ENCODE data around the gene FEM1B.

FEM1B gene

DNA sequence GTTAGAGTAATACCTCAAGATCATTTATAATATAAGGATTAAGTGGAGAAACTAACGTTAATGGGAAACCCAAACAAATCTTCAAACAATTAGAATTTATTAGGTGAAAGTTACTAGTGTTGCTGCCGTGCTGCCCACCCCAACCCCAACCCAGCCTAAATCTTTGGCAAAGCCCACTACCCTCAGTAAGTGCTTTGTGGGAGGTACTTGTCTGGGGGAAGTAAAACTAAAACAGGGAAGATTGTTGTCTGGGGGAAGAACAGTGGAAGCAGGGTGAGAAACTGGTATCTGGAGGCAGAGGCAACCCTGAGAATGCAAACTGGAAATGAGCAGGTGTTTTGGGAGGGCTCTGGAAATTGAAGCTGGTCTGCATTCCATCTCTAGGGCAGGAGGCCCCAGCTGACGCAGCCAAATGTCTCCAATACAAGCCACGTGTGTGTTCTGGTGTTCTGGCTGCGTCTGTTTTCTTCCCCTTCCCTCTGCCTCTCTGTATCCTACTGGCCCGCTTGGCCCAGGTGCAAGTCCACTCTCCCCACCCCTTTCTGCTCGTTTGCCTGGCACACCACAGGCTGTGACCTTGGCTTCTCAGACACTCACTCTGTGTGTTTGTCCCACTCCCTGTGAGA lies 32.7 kb downstream of the FEM1B start:
- no peak for DNase-seq

DNA sequence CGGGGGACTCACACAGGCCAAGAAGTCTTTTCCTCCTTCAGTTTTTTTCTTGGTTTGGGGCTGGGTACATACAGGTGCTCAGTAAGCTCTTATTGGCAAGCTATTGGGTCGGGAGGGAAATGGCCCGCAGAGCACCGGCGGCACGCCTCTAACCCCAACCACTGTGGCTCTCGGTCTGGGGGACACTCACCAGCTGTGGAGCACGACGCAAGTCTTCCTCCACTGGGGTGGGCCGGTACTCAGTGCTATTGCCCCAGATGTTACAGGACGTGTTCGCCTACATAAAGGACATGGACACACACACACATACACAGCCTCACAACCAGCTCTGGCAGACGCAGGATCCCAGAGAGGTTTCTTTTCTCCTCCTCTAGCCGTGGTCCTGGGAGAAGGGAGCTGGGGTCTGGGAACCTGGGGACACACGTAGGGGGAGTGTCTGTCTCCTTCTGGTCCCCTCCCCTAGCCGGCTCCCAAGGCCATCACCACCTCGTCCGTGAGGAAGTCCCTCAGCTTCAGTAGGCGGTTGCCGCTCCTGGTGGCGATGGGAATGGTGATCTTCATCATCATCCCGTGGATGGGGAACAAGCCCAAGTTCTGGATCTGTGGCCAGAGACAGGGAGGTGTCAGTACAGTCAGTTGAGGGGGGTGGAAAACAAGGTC lies 33.4 kb downstream of the FEM1B start:
- DNase-seq: no peak

DNA sequence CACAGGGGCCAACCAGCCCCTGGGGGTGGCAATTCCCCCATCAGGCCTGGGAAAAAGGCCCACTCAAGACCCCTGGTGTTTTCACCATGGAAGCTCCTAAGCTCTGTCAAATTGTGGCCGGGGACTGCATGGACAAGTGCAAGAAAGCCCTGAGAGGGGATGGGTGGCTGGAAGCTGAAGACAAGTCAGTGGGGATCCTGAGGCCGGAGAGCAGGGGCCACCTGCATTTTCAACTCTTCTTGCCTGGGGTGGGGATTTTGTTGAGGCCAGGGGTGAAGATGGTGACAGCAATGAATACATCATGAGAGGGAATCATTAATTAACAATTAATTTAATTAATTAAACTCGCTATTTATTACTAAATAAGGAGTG lies 33.9 kb downstream of the FEM1B start:
- DNase-seq: no peak

DNA sequence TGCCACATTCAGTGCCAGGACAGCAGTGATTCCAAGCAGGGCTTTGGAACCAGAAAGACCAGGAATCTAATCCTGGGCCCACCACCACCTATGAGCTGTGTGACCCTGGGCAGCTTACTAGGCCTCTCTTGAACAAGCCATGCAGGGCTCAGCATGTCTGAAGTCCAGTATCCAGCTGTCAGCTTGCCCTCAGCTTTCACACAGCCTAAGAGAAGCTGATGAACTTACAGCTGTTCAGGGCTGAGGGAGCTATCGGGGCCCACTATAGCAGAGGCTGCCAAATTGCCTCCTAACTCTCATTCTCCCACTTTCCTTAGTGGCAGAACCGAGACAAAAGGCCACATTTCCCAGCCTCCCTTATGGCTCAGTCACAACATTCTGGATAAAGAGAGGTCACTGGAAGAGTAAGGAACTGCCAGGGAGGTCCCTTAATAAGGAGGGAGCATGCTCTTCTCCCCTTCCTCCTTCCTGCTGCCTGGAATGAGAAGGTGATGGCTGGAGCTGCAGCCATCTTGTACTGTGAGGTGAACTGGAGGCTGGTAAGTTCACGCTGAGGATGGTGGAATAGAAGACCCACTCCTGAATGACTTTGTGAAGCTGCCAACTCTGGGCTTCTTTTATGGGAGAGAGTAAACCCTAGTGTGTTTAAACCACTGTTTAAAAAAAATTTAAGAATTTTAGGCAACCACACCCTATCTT lies 34.5 kb downstream of the FEM1B start:
- DNase-seq: no peak

DNA sequence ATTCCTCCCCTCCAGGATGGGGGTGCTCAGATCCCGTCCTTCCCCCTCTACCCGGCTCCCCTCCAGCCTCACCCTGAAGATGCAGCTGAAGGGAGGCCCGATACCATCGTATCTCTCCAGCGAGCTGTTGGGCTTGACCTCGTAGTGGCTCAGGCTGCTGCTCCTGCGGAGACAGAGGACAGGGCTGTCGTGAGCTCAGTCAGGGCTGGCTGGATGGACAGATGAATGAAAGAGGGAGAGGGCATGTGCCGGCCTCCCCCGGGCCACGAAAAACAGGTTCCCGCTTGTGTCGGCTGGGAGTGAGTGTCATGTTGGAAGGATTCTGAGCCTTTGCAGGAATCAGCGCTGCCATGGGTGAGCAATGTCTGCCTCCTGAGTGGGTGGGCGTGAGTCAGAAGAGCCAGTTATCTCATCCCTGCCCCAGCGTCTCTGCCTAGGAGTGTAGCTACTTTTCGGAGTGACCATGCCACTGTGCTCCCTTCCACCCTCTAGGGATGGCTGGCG lies 35.2 kb downstream of the FEM1B start:
- DNase-seq: peak; percentile 50

DNA sequence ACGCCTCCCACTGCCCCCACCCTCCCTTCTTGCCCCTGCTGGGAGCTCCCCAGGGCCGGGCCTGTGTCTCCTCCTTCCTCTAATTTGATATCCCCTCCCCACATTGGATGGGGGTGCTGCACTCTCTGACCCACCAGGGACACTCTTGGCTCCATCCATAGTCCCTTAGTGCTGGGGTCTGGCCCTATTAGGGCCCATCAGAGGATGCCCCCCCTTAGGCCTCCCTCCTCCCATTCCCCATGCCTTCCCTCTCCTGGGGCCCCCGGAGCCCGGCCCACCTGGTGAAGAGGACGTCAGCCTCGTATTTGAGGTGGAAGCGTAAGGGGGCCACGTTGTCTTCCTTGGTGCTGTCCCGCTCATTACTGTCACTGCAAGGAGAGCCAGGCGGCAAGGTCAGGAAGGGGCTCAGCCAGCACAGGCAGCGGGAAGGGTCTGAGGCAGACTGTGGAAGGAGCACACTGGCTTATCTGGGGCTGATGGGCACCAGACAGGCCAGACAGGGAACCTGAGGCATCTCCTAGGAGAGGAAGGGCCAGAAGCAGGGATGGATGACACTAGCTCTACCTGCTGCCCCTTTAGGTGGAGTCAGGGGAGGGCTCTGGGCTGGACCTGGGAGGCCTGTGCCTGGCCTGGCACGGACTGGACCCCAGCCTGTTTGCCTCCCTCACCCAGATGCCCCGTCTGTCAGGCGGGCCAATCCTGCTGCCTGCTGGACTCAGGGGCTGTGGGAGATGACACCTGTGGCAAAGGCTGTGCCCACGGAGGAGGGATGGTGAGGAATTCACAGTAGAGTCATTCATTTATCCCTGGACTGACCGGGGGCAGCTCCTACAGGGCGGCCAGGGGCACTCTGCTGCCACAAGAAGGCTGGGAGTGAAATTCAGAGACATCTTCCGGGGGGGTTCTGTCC lies 36.2 kb downstream of the FEM1B start:
- no peak for DNase-seq

DNA sequence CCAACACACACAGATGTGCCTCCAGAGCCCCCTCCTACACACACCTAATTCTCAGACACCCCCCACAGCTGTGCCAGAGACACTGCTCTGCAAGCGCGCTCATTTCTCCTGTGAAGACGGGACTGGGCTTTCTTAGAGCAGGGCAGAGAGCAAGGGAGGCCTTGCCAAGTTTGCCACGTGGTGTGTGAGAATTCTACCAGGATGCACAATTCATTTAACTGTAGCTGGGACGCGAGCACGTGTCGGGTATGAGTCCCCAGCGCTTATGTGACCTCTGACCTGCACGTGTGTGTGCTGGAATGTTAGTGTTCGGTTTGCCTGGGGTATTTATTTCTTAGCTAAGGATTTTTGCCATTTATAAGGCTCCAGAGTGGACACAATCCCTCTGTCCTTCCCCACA lies 37.0 kb downstream of the FEM1B start:
- no peak for DNase-seq

DNA sequence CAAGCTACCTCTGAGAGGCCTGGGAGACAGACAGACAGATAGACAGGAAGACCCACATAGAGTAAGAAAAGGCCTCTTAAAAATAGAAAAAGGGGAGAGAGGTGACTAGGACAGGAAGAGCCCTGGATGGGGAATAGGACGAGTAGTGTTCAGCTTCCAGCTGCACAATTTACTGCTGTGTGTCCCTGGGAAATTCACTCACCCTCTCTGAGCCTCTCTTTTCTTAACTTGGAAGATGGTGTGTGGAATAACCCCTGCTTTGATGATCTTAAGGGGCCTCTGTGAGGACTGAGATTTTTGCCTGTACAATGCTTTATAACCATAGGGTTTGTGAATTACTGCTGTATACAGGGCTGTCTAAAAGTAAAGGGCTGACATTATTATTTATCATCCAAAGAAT lies 37.5 kb downstream of the FEM1B start:
- no peak for DNase-seq

DNA sequence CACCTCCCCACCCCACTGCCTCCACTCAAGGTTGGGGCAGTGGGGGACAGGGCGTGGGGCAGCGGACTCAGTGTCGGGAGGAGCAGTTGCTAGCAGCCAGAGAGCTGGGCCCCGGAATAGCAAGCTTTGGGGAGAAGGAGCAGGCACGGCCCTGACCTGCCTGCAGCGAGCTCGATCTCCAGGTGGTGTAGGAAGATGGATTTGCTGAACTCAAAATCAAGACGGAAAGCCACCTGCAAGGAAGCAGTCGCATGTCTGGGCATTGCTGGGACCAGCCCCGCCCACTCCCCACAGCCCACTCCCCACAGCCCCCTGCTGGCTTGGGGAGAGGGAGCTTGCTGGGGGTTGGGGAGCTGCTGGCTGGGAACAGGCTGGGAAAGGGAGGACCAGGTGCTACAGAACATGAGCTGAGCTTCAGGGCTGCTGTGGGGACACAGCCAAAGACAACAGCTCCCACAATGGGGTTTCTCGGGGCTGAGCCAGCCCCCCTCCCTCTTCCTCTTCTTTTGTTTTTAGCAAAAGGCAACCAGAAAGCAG lies 38.0 kb downstream of the FEM1B start:
- DNase-seq: no peak

DNA sequence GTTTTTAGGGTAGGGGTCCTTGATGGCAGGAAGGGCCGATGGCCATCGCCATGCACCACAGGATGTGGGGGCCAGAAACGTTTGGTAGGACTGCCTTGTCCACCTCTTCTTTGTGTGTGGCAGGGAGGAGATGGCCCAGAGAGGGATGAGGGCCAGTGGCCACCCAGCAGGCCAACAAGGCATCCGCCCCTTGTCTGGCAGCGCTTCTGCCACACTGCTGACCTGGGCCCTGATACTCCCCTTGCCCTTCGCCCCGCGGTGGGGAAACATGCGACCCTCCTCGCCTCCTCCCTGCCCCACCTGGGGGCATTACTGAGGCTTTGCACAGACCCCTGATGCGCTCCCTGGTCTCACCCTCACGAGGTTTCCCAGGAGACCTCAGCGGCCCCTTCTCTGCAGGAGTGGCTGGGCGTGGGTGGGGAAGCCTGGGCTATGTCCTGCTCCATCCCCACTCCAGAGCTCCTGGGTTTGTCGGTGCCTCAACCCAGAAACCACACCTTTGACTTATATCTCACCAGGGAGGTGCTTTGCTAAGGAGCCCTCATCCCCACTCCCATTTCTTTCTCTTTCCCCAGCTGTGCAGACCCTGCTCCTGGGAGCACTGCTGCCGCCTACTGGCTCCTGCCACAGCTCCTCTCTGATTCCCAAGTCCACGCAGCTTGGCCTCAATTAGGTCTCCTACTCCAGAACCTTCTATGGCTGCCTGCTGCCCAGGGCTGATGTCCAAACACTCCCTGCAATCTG lies 38.7 kb downstream of the FEM1B start:
- DNase-seq: no peak

DNA sequence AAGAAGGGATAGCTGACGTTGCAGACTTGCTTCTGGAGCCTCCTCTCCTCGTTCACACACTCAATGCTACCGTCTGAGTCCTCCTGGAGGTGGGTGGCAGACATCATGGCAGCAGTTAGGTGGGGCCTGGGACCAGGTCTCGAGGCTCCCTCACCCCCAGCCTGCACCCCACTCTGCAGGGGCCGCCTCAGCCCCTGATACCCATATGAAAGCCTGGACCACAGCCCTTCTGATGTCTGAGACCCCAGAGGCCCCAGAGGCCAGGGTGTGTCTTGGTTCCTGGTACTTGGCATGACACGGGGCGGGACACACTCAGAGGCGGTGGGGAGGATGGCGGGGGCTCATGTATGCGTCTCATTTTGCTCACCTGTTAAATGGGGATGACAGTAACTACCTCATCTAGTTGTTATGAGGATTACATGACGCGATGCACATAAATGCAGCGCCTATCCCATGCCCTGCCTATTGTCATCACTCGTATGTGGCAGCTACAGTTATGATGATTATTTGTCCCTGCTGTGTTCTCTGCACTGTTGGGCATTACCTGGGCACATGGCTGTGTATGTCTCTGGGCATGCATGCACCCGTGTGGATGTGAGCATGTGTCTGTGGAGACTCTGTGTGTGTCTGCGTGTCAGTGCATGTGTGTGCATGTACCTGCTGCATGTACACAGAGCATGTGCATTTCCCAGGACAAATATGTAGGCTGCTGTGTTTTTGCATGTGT lies 39.9 kb downstream of the FEM1B start:
- no peak for DNase-seq

DNA sequence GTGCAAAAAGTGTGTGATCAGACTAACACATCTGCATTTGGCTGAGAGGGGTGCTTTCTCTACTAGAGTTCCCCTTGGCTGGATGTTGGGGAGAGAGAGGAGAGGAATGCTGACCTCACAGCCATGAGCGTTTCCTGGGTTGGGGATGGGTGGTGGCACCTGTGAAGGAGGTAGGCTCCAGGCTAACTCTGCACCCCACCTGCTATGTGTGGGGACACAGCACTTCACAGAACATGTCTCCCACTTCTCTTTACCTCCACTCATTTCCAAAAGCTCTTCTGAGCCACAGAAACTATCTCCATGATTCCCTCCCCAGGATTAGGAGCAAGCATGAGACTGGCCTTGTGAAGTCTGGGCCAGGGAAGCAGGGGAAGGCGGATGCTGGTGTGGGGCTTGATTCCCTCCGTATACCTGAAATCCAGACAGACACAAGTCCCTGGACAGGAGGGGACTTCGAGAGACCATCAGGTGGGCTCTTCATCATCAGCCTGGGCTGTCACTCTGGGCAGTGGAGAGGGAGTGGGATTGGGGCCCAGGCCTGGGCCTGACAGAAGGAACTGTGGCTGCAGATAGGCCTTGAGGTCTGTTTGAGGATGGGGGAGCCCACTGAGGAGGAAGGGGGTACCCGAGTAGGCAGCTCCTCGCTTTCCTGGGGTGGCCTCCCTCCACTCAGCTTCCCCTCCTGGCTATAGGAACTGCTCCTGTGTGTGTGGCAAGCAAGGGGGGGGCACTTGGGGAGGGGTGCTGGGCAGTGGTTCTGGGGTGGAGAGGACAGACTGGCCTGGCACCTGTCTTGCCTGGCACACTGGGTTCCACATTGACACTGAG lies 40.7 kb downstream of the FEM1B start:
- DNase-seq: no peak

DNA sequence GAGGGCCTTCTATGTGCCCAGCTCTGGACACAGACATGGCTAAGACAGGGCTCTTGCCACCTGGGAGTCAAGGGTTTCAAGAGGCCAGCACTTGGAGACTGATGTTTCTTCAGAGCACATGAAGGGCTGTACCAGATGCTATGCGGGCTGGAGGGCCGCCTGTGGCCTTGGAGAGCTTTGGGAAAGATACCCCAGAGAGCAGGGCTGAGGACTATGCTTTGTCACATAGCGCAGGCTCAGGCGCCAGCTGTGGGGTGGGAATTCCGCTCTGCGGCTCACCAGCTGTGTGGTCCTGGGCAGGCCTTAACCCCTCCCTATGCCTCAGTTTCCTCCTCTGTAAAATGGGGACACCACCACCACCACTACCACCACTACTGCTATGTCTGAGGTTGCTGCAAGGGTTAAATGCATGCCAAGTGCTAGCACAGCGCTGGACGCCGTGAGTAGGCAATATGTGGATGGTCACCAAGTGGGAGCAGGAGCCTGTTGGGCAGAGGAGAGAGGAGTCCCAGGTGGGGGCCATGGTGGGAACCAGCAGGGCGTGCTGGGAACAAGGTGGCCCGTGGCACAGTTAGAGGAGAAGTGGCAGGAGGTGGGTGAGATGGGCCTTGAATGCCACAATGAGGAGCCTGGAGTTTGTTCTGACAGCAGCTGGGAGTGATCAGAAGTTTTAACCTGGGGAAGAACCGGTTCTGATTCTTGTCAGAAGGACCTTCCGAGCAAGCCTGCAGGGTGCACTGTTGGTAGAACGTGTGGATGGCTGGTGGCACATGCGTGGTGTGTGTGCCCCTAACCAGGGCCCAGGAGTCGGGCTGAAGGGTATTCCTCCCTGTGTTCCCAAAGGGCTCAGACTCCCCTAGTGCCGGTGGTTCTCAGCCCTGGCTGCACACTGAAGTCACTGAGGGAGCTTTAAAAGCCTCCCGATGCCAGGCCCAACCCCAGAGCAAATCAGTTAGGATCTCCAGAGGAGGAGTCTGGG lies 41.7 kb downstream of the FEM1B start:
- DNase-seq: no peak

DNA sequence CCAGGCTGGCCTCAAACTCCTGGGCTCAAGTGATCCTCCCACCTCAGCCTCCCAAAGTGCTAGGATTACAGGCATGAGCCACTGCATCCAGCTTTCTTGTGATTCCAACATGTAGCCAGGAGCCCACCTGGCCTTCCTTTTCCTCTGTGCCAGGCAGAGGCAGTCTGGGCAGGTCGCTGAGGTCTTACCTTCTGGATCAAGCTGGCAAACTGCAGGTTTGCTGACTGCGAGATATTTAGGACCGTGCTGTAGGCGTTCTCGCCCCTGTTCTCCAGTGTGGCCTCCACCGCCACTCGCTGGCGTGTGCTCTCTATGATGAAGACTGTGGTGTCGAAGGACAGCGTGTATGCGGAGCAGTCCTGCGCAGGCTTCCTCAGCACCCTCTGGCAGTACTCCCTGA lies 42.5 kb downstream of the FEM1B start:
- no peak for DNase-seq

DNA sequence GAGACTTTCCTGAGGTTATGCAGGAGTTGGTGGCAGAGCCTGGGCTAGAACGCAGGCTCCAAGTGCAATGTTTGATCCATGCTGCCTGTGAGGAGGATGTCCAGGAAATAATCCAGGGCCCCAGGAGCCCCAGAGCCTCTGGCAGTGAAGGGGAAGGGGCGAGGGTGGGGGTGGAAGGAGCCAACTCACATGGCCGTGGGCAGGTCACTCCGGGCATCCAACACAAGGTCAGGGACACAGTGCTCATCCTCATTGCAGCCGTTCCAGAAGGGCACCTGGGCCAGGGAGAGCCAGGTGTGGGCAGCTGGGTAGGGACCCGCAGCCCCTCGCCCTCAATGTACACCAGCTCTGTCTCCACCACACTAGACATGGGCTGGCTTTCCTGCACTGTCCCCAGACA lies 43.7 kb downstream of the FEM1B start:
- DNase-seq: no peak

DNA sequence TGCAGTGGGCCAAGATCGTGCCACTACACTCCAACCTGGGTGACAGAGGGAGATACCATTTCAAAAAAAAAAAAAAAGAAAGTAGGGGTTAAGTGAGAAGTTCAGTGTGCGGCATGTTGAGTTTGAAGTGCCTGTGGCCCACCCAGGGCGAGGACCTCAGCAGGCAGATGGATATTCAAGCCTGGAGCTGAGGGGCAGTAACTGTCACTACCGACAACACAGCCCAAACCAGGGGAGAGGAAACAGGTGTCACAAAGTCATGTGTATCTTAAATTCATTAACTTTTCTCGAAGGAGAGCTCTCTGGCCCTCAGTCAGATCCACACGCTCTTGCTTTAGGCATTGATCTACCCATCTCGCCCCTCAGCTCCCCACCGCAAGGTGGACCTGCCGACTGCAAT lies 45.3 kb downstream of the FEM1B start:
- no peak for DNase-seq

DNA sequence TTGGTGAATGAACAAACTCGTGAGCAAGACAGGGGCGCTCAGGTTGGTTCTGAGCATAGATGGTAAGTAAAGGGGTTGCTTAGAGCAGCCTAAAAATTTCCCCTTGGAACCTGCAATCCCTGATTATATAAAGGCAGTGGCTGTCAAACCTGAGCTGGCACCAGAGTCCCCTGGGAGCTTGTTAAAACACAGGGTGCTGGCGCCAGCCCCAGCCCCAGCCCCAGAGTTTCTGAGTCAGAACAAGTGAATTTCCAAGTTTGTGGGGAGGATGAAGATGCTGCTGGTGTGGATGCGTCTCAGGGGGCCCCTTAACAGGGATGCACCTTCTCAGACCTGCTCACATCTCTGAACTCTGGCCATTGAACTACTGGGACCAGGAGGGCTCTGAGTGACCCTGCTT lies 48.2 kb downstream of the FEM1B start:
- DNase-seq: peak; percentile 28

DNA sequence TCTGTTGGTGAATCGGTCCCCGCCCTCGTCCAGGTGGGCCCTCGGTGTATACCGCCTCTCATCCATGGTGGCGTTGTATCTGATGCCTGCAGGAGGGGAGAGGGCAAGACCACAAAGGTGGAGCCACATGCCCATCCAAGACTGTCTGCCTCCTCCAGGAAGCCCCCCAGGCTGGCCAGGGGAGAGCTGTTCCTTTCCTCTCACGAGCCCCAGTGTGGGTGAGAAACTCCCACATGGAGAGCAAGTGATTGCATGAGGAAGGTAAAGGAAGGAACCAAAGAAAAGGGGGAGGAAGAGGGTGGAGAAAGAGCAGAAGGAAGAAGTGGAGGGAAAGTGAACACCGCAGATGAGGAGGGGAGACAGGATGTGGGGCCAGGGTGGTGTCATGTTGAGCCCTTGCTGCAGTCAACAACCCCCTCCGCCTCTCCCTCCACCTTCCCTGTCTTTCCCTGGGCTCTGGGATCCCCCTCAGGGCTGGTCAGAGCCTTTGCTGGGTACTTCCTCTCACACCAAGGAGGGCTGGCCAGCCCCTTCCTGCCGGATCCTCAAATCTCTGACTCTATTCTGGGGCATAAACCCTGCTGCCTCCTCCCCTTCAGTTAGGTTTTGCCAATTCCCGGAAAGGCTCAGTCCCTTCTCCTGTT lies 49.3 kb downstream of the FEM1B start:
- no peak for DNase-seq

DNA sequence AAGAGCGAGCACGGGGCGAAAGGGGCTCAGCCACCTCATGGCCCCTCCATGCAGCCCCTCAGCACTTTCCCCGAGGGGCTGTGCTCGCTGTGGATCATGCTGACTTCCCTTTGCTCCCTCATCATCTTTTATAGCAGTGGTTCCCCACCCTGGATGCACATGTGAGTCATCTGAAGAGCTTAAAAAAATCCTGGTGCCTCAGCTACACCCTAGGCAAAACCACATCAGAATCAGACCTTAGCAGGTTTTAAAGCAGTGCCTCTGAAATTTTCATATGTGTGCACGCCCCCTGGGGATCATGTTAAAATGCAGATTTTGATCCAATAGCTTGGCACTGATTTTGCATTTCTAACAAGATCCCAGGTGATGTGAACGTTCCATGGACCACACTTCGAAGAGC lies 50.9 kb downstream of the FEM1B start:
- peak; percentile 35 for DNase-seq

Measured in fibroblast of skin of right biceps (primary cell).